ENCODE measurements around the gene SPATS2L.

- no peak for TF ChIP-seq CTCF (IDR thresholded peaks at IDR 0.05; ENCODE audit: low read length)
- no peak for TF ChIP-seq EZH2 (optimal IDR thresholded peaks at IDR 0.05; ENCODE audit: low read depth, low read length)
Observed at GRCh38 chr2:200490001-200490400, 183.5 kb downstream of the SPATS2L start.

All from MM.1S (cell line).